GM23338 (cell line): ENCODE data around the gene GPR152. TPM values are rescaled to one million over a fixed set of nuclear protein-coding genes. Genes with fewer than 3 reads are reported as not detected.

Experiments used
- ATAC-seq: fragments of 200-7000 bp; cut with Tn5 transposase; 3 replicates; pipeline ENCODE4 v1.9.1; 2020
- DNase-seq: peaks from one replicate; pipeline ENCODE4 v3.0.0-alpha.2; 2015; ENCODE audit warnings: low spot score
- H2AFZ ChIP-seq: fragments of 200-600 bp; sonication (generic); 2 replicates; pipeline ENCODE4 v1.8.0; 2016; ENCODE audit warnings: antibody characterized with exemption, mild to moderate bottlenecking, moderate library complexity
- H3F3A ChIP-seq: fragments of 200-600 bp; sonication (generic); replicated peaks from 2 replicates; pipeline ENCODE4 v1.8.0; 2017; ENCODE audit warnings: antibody characterized with exemption, mixed run types, low read depth
- H3K27ac ChIP-seq: fragments of 200-600 bp; sonication (generic); 2 replicates; pipeline ENCODE4 v1.6.1; 2016; ENCODE audit warnings: low read depth
- H3K27me3 ChIP-seq: fragments of 200-600 bp; sonication (generic); 2 replicates; pipeline ENCODE4 v1.8.0; 2016; ENCODE audit warnings: mild to moderate bottlenecking, mixed run types, moderate library complexity; ENCODE audit not compliant: insufficient read depth
- H3K36me3 ChIP-seq: fragments of 200-600 bp; sonication (generic); 2 replicates; pipeline ENCODE4 v1.8.0; 2016; ENCODE audit warnings: mild to moderate bottlenecking; ENCODE audit not compliant: insufficient read depth
- H3K4me1 ChIP-seq: fragments of 200-600 bp; sonication (generic); 2 replicates; pipeline ENCODE4 v1.8.0; 2016; ENCODE audit warnings: mild to moderate bottlenecking, moderate library complexity; ENCODE audit not compliant: insufficient read depth
- H3K4me2 ChIP-seq: fragments of 200-600 bp; sonication (generic); 2 replicates; pipeline ENCODE4 v1.7.1; 2017; ENCODE audit warnings: mixed run types
- H3K4me3 ChIP-seq: fragments of 200-600 bp; sonication (generic); 2 replicates; pipeline ENCODE4 v1.6.1; 2016; ENCODE audit warnings: mixed run types
- H3K79me2 ChIP-seq: fragments of 200-600 bp; sonication (generic); replicated peaks from 2 replicates; pipeline ENCODE4 v1.8.0; 2017; ENCODE audit warnings: mild to moderate bottlenecking; ENCODE audit not compliant: insufficient read depth
- H3K9me2 ChIP-seq: fragments of 200-600 bp; sonication (generic); 2 replicates; pipeline ENCODE4 v1.8.0; 2017; ENCODE audit not compliant: insufficient read depth
- H4K20me1 ChIP-seq: fragments of 200-600 bp; sonication (generic); replicated peaks from 2 replicates; pipeline ENCODE4 v1.8.0; 2017; ENCODE audit warnings: mild to moderate bottlenecking; ENCODE audit not compliant: insufficient read depth
- H3K27ac Mint-ChIP-seq: 2 replicates; pipeline ENCODE4 v1.8.0; 2020; ENCODE audit warnings: inconsistent platforms, mild to moderate bottlenecking, moderate library complexity, mixed read lengths
- H3K27me3 Mint-ChIP-seq: 3 replicates; pipeline ENCODE4 v1.8.0; 2022; ENCODE audit warnings: low read depth, mild to moderate bottlenecking, moderate library complexity, mixed read lengths, inconsistent platforms; ENCODE audit not compliant: insufficient read depth, poor library complexity
- H3K36me3 Mint-ChIP-seq: 3 replicates; pipeline ENCODE4 v1.8.0; 2021; ENCODE audit warnings: low read depth, mild to moderate bottlenecking, inconsistent platforms, moderate library complexity, mixed read lengths
- H3K4me1 Mint-ChIP-seq: 3 replicates; pipeline ENCODE4 v1.8.0; 2020; ENCODE audit warnings: mild to moderate bottlenecking, inconsistent platforms, mixed read lengths
- H3K4me3 Mint-ChIP-seq: 3 replicates; pipeline ENCODE4 v1.8.0; 2021; ENCODE audit warnings: moderate library complexity, mild to moderate bottlenecking, inconsistent platforms, mixed read lengths
- H3K9me3 Mint-ChIP-seq: 3 replicates; pipeline ENCODE4 v1.8.0; 2020; ENCODE audit warnings: moderate library complexity, mild to moderate bottlenecking, inconsistent platforms, mixed read lengths
- CREB1 ChIP-seq: fragments of 250-450 bp; sonication (Bioruptor Pico); IDR thresholded peaks from 2 replicates; pipeline ENCODE4 v1.5.0; 2020; ENCODE audit warnings: low read depth, mild to moderate bottlenecking, moderate library complexity
- EZH2phosphoT487 ChIP-seq: fragments of 200-600 bp; sonication (generic); IDR thresholded peaks from one replicate; pipeline ENCODE4 v1.8.1; 2018; ENCODE audit warnings: antibody characterized with exemption; ENCODE audit not compliant: unreplicated experiment
- NANOG ChIP-seq: IDR thresholded peaks from 2 replicates; pipeline ENCODE4 v1.6.1; 2016; ENCODE audit warnings: antibody characterized with exemption, borderline replicate concordance
- POLR2AphosphoS5 ChIP-seq: IDR thresholded peaks from 2 replicates; pipeline ENCODE4 v1.6.1; 2016; ENCODE audit warnings: antibody characterized with exemption, low read depth
- REST ChIP-seq: IDR thresholded peaks from one replicate; pipeline ENCODE4 v1.6.1; 2018; ENCODE audit warnings: antibody characterized with exemption; ENCODE audit not compliant: unreplicated experiment
- STAT1 ChIP-seq: IDR thresholded peaks from one replicate; pipeline ENCODE4 v1.6.1; 2016; ENCODE audit warnings: antibody characterized with exemption; ENCODE audit not compliant: unreplicated experiment
- ZNF114 ChIP-seq: fragments of 250-450 bp; sonication (Bioruptor Pico); IDR thresholded peaks from 2 replicates; pipeline ENCODE4 v1.5.0; 2020; ENCODE audit warnings: mild to moderate bottlenecking, moderate library complexity
- ZNF331 ChIP-seq: fragments of 250-450 bp; sonication (Bioruptor Pico); IDR thresholded peaks from 2 replicates; pipeline ENCODE4 v1.5.0; 2020; ENCODE audit warnings: low read depth, mild to moderate bottlenecking, moderate library complexity
- ZNF462 ChIP-seq: fragments of 250-450 bp; sonication (Bioruptor Pico); IDR thresholded peaks from 2 replicates; pipeline ENCODE4 v1.5.0; 2020; ENCODE audit warnings: mild to moderate bottlenecking, moderate library complexity
- polyA plus RNA-seq: library from polyadenylated mRNA; unstranded; fragments of >200 nt; fragmentation: Nextera tagmentation; extraction: Ambion mirVana; gene quantifications from 2 replicates; pipeline ENCODE4 v1.2.1, GENCODE V29; 2016
- total RNA-seq: library from RNA; depleted of rRNA; stranded (reverse); fragments of >200 nt; shearing (Covaris generic); gene quantifications from 2 replicates; pipeline ENCODE4 v1.2.3, GENCODE V29; 2014

Gene GPR152
- total and polyA plus RNA-seq, 2 experiments from 2014 or later = not detected

- Histone ChIP-seq H3K9me2 (no peaks in the 10 kb centered on the region), H3K79me2 (no peaks in the 10 kb centered on the region), H3K4me1 (peaks cover 8% of the 10 kb centered on the region; the same call in 1 of the 2 replicates), H4K20me1 (no peaks in the 10 kb centered on the region), H3K27ac (peak overlapping the region; percentile 94; the same call in 1 of the 2 replicates), H2AFZ (no peak overlapping the region), H3K36me3 (0 out of 2 replicates have a peak, but pooled peaks cover 3% of the 10 kb centered on the region), H3K4me3 (peak overlapping the region; percentile 93), H3K4me2 (peak overlapping the region; percentile 97), H3F3A (0 out of 2 replicates have a peak, but pooled peaks cover 16% of the 10 kb centered on the region), H3K27me3 (no peaks in the 10 kb centered on the region)
- Mint-ChIP-seq H3K4me1 (peaks cover 14% of the 10 kb centered on the region), H3K27me3 (peaks cover 21% of the 10 kb centered on the region), H3K9me3 (no peaks in the 10 kb centered on the region), H3K4me3 (peak overlapping the region; percentile 88), H3K36me3 (peaks cover 24% of the 10 kb centered on the region), H3K27ac (peak overlapping the region; percentile 77)
- TF ChIP-seq STAT1 (no peak), POLR2AphosphoS5 (0 out of 2 replicates have a peak, but pooled peaks have one; percentile 4), EZH2phosphoT487 (no peak), ZNF114 (CRISPR knock-in tag) (no peak)
- DNase-seq (no peak), ATAC-seq (peak; percentile 22)
Measured at GRCh38 chr11:67442504-67443404, 9.8 kb downstream of the GPR152 start.

- DNase-seq (no peak), ATAC-seq (no peak)
- Histone ChIP-seq H3K79me2 (no peaks in the 10 kb centered on the region), H3K9me2 (no peaks in the 10 kb centered on the region), H3K27ac (no peak overlapping the region), H4K20me1 (no peaks in the 10 kb centered on the region), H3F3A (0 out of 2 replicates have a peak, but pooled peaks cover 16% of the 10 kb centered on the region), H2AFZ (no peak overlapping the region), H3K4me2 (no peak overlapping the region), H3K27me3 (no peaks in the 10 kb centered on the region), H3K36me3 (0 out of 2 replicates have a peak, but pooled peaks cover 3% of the 10 kb centered on the region), H3K4me3 (no peak overlapping the region), H3K4me1 (peaks cover 14% of the 10 kb centered on the region; the same call in 1 of the 2 replicates)
- no peak overlapping the region for H3K27ac Mint-ChIP-seq
- peak overlapping the region; percentile 88 for H3K4me3 Mint-ChIP-seq
- no peaks in the 10 kb centered on the region for H3K9me3 Mint-ChIP-seq
- TF ChIP-seq STAT1 (no peak), ZNF462 (CRISPR knock-in tag) (no peak), NANOG (no peak), CREB1 (CRISPR knock-in tag) (no peak), ZNF331 (CRISPR knock-in tag) (no peak), ZNF114 (CRISPR knock-in tag) (no peak), REST (no peak)
- H3K4me1 Mint-ChIP-seq = peaks cover 17% of the 10 kb centered on the region
- H3K27me3 Mint-ChIP-seq = peaks cover 19% of the 10 kb centered on the region
- H3K36me3 Mint-ChIP-seq = peaks cover 25% of the 10 kb centered on the region
Measured at GRCh38 chr11:67441731-67442351, 10.7 kb downstream of the GPR152 start.
